Measurements from ENCODE around the gene CCDC183.
"Not testable (repeated sequence)": the region's sequence is repeated elsewhere in the genome, so short reads cannot be mapped to it uniquely, and the experiment has no call there.

CCDC183 gene

GRCh38 chr9:136784249-136784996 lies 11.7 kb upstream of the CCDC183 start:
- peak; percentile 35 for TF ChIP-seq CTCF (IDR thresholded peaks at IDR 0.05; ENCODE audit: control insufficient read depth, extremely low read depth, insufficient read depth)
- no peak for DNase-seq (ENCODE audit: low read depth)
- no peak overlapping the region for H3K4me3 ChIP-seq (ENCODE audit: low read depth, low read length)

DNA sequence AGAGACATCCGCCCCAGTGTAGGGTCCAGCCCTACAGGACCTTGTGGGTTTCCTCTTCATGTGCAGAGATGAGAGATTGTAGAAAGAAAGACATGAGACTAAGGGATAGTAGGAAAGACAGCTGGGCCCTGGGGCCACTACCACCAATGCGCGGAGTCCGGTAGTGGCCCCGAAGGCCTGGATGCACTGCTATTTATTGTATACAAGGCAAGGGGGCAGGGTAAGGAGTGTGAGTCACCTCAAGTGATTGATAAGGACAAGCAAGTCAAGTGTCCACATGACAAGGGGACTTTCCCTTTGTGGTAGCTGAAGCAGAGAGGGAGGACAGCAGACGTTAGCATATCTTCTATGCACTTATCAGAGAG lies 11.2 kb upstream of the CCDC183 start:
- no peak for TF ChIP-seq CTCF (IDR thresholded peaks at IDR 0.05; ENCODE audit: control insufficient read depth, extremely low read depth, insufficient read depth)
- no peak for DNase-seq (ENCODE audit: low read depth)
- H3K4me3 ChIP-seq (ENCODE audit: low read depth, low read length) = no peak overlapping the region

GRCh38 chr9:136785565-136786355 lies 10.4 kb upstream of the CCDC183 start:
- H3K4me3 ChIP-seq (ENCODE audit: low read depth, low read length); DNase-seq (ENCODE audit: low read depth): not testable (repeated sequence)

DNA sequence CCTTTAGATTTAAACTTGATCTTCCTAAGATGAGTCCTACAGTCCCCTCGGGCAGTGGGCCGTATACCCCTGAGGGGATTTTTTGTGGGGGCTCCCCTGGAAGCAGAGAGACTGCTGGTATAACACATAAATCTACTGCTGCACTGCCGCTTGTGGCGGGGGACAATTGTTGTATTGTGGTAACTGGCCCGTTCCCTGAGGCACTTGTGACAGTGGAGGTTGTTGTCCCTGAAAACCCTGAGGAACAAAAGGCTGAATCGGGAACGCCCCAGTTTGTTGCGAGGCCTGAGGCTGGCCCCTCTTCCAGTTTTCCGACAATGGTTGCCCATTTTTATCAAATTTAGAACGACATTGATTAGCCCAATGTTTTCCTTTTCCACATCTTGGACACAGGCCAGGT lies 9.7 kb upstream of the CCDC183 start:
- no peak overlapping the region for H3K4me3 ChIP-seq (ENCODE audit: low read depth, low read length)
- DNase-seq (ENCODE audit: low read depth) = no peak
- TF ChIP-seq CTCF (IDR thresholded peaks at IDR 0.05; ENCODE audit: control insufficient read depth, extremely low read depth, insufficient read depth) = no peak

GRCh38 chr9:136786983-136787382 lies 9.2 kb upstream of the CCDC183 start:
- H3K4me3 ChIP-seq (ENCODE audit: low read depth, low read length); DNase-seq (ENCODE audit: low read depth): not testable (repeated sequence)

DNA sequence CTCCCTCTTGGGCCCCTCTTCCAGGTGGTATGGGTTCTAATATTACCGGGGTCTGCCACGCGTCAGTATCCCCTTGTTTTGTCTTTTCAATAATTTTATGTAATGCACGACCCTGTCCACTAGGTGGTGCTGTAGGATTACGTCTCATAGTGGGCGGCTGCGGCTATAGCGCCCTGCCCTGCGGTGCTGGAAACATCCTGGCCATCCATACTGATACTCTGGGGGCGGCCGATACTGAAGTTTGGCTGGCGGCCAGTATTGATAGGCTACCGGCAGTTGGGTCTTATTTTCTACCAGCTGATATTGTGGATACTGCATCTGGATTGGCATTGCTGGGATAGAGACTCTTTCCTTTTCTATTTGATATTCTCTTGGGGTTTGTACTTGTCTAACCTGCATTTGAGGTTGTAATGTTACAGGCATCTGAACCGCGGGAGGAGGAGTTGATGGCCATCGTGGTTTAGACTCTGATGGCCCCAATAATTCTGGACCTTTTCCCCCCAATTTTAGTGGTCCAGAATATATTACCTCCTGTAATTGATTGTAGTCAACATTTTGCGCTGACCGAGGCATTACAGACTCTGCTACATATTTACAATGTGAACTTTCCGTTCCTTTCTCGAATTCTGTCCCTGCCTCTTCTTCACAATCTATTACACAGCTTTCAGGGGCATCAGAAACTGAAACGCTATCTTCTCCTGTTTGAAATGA lies 8.3 kb upstream of the CCDC183 start:
- DNase-seq (ENCODE audit: low read depth) = no peak
- H3K4me3 ChIP-seq (ENCODE audit: low read depth, low read length) = peak overlapping the region; percentile 31; the same call in 1 of the 2 replicates
- peak; percentile 85 for TF ChIP-seq CTCF (IDR thresholded peaks at IDR 0.05; ENCODE audit: control insufficient read depth, extremely low read depth, insufficient read depth)

GRCh38 chr9:136788644-136789522 lies 7.3 kb upstream of the CCDC183 start:
- H3K4me3 ChIP-seq (ENCODE audit: low read depth, low read length) = peak overlapping the region; percentile 31
- not testable (repeated sequence) for DNase-seq (ENCODE audit: low read depth)

GRCh38 chr9:136789523-136789937 lies 6.6 kb upstream of the CCDC183 start:
- TF ChIP-seq CTCF (IDR thresholded peaks at IDR 0.05; ENCODE audit: control insufficient read depth, extremely low read depth, insufficient read depth) = no peak
- no peak overlapping the region for H3K4me3 ChIP-seq (ENCODE audit: low read depth, low read length)
- no peak for DNase-seq (ENCODE audit: low read depth)
